SK-N-SH treated with all-trans-retinoic acid at 6 μM for 48 hours (cell line): ENCODE data around the gene LRRFIP1.

Experiments used
- GLIS3 ChIP-seq: fragments of 250-450 bp; sonication (Bioruptor Pico); IDR thresholded peaks from 2 replicates; pipeline ENCODE4 v1.5.0; 2020; ENCODE audit warnings: mild to moderate bottlenecking, moderate library complexity
- OSR1 ChIP-seq: fragments of 250-450 bp; sonication (Bioruptor Pico); IDR thresholded peaks from 2 replicates; pipeline ENCODE4 v1.8.0; 2022; ENCODE audit warnings: moderate library complexity, mild to moderate bottlenecking, inconsistent platforms
- PATZ1 ChIP-seq: fragments of 250-450 bp; sonication (Bioruptor Pico); IDR thresholded peaks from 2 replicates; pipeline ENCODE4 v1.8.0; 2020; ENCODE audit warnings: mild to moderate bottlenecking, moderate library complexity, borderline replicate concordance
- TCF4 ChIP-seq: fragments of 250-450 bp; sonication (Bioruptor Pico); IDR thresholded peaks from 2 replicates; pipeline ENCODE4 v1.8.0; 2021; ENCODE audit warnings: mild to moderate bottlenecking, moderate library complexity, borderline replicate concordance
- TSHZ2 ChIP-seq: fragments of 250-450 bp; sonication (Bioruptor Pico); IDR thresholded peaks from 2 replicates; pipeline ENCODE4 v1.5.0; 2020; ENCODE audit warnings: mild to moderate bottlenecking, moderate library complexity
- ZC3H10 ChIP-seq: fragments of 250-450 bp; sonication (Bioruptor Pico); IDR thresholded peaks from 2 replicates; pipeline ENCODE4 v1.5.1; 2021; ENCODE audit warnings: mild to moderate bottlenecking, moderate library complexity
- ZNF565 ChIP-seq: fragments of 450-650 bp; formaldehyde crosslinking; conservative IDR thresholded peaks from 2 replicates; pipeline ENCODE4 v1.5.0; 2020; ENCODE audit warnings: low read depth, mild to moderate bottlenecking, moderate library complexity
- ZNF70 ChIP-seq: fragments of 450-650 bp; formaldehyde crosslinking; IDR thresholded peaks from 2 replicates; pipeline ENCODE4 v1.5.0; 2020; ENCODE audit warnings: mild to moderate bottlenecking, moderate library complexity
- TF ChIP-seq, protein P1 (sequence below): fragments of 250-450 bp; sonication (Bioruptor Pico); IDR thresholded peaks from 2 replicates; pipeline ENCODE4 v1.8.0; 2021; ENCODE audit warnings: low read depth, mild to moderate bottlenecking, moderate library complexity, borderline replicate concordance
- TF ChIP-seq, protein P2 (sequence below): fragments of 250-450 bp; sonication (Bioruptor Pico); IDR thresholded peaks from 2 replicates; pipeline ENCODE4 v1.5.1; 2020; ENCODE audit warnings: low read depth, mild to moderate bottlenecking, moderate library complexity

DNA sequence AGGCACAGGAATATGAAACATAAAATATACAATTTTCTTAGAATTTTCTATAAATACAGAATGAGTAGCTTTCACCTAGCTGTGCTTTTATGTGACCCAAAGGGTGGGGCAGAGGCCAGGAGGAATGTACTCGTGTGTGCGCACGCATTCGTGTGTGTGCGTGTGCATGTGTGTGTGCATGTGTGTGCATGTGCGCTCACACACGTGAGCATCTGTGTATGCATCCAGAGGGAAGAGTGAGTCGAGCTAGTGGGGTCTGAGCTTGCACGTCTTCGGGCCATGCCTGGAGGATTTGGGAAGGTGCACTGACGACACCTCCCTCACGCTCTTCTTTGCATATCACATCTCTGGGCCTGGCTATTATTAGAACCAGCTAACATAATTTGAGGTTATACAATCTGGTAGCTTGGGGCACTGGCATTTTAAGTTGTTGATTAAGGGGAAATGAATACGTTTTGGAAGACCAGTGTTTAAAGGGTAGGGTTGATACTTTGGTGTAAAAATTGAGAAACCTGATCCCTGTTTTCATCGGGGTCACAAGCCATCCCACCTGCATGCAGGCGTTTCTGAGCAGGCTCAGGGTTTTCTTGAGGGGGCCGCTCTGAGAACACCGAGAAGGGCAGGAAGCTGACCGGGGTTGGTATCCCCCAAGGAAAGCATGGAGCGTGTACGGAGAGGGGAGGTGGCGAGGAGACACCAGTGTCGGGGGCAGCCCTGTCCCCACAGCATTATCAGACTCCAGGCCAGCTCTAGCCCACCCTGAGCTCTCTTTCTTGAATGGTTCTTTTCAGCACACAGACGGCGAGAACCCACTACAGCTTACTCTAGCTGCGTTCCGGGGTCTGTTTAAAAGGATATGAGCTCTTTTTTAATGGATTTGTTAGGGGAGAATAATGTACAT, 85.3 kb downstream of the LRRFIP1 start:
- TF ChIP-seq GLIS3 (CRISPR knock-in tag) (no peak), OSR1 (CRISPR knock-in tag) (no peak), TSHZ2 (CRISPR knock-in tag) (no peak), ZC3H10 (no peak), ZNF565 (CRISPR knock-in tag) (no peak), PATZ1 (CRISPR knock-in tag) (no peak), TCF4 (CRISPR knock-in tag) (no peak), ZNF70 (CRISPR knock-in tag) (no peak)
- TF ChIP-seq, protein P1, sequence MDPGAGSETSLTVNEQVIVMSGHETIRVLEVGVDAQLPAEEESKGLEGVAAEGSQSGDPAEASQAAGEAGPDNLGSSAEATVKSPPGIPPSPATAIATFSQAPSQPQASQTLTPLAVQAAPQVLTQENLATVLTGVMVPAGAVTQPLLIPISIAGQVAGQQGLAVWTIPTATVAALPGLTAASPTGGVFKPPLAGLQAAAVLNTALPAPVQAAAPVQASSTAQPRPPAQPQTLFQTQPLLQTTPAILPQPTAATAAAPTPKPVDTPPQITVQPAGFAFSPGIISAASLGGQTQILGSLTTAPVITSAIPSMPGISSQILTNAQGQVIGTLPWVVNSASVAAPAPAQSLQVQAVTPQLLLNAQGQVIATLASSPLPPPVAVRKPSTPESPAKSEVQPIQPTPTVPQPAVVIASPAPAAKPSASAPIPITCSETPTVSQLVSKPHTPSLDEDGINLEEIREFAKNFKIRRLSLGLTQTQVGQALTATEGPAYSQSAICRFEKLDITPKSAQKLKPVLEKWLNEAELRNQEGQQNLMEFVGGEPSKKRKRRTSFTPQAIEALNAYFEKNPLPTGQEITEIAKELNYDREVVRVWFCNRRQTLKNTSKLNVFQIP: no peak
- TF ChIP-seq, protein P2, sequence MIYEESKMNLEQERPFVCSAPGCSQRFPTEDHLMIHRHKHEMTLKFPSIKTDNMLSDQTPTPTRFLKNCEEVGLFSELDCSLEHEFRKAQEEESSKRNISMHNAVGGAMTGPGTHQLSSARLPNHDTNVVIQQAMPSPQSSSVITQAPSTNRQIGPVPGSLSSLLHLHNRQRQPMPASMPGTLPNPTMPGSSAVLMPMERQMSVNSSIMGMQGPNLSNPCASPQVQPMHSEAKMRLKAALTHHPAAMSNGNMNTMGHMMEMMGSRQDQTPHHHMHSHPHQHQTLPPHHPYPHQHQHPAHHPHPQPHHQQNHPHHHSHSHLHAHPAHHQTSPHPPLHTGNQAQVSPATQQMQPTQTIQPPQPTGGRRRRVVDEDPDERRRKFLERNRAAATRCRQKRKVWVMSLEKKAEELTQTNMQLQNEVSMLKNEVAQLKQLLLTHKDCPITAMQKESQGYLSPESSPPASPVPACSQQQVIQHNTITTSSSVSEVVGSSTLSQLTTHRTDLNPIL (CRISPR knock-in tag): no peak
